ENCODE data around the gene NUCKS1.

The NUCKS1 gene

GRCh38 chr1:205769641-205770365 lies 19.8 kb upstream of the NUCKS1 start:
- no peak for DNase-seq

- DNase-seq: no peak
These were observed 17.3 kb upstream of the NUCKS1 start for GRCh38 chr1:205767248-205767647.

- DNase-seq: no peak
These were observed 16.6 kb upstream of the NUCKS1 start for GRCh38 chr1:205766570-205766969.

GRCh38 chr1:205766038-205766437 lies 16.1 kb upstream of the NUCKS1 start:
- DNase-seq: no peak

GRCh38 chr1:205764578-205764977 lies 14.6 kb upstream of the NUCKS1 start:
- DNase-seq: no peak

- no peak for DNase-seq
These were observed 14.0 kb upstream of the NUCKS1 start for GRCh38 chr1:205763980-205764379.

- no peak for DNase-seq
These were observed 10.6 kb upstream of the NUCKS1 start for GRCh38 chr1:205760606-205761005.

- DNase-seq: no peak
These were observed 6.6 kb upstream of the NUCKS1 start for GRCh38 chr1:205756552-205756951.

- no peak for DNase-seq
These were observed 4.9 kb upstream of the NUCKS1 start for GRCh38 chr1:205754857-205755256.

- DNase-seq: no peak
These were observed 1.2 kb upstream of the NUCKS1 start for GRCh38 chr1:205751036-205751651.

- DNase-seq: peak; percentile 98
These were observed 496 bp downstream of the NUCKS1 start for GRCh38 chr1:205749234-205750137.

GRCh38 chr1:205748403-205749233 lies 1.4 kb downstream of the NUCKS1 start:
- no peak for DNase-seq

- DNase-seq: no peak
These were observed 3.1 kb downstream of the NUCKS1 start for GRCh38 chr1:205746757-205747412.

GRCh38 chr1:205744403-205744802 lies 5.6 kb downstream of the NUCKS1 start:
- no peak for DNase-seq

GRCh38 chr1:205743977-205744376 lies 6.0 kb downstream of the NUCKS1 start:
- DNase-seq: no peak

- DNase-seq: no peak
These were observed 8.3 kb downstream of the NUCKS1 start for GRCh38 chr1:205741681-205742080.

GRCh38 chr1:205739348-205740160 lies 10.4 kb downstream of the NUCKS1 start:
- no peak for DNase-seq

GRCh38 chr1:205735218-205735617 lies 14.8 kb downstream of the NUCKS1 start:
- DNase-seq: no peak

GRCh38 chr1:205733438-205734175 lies 16.4 kb downstream of the NUCKS1 start:
- DNase-seq: no peak

GRCh38 chr1:205729945-205730610 lies 19.9 kb downstream of the NUCKS1 start:
- no peak for DNase-seq
